ENCODE data around the gene SSR1.
"Not testable (repeated sequence)": the region's sequence is repeated elsewhere in the genome, so short reads cannot be mapped to it uniquely, and the experiment has no call there.

SSR1 gene

GRCh38 chr6:7282097-7282906 is 30.7 kb downstream of the SSR1 start:
- DNase-seq (ENCODE audit: low read depth, low spot score) = no peak

DNA sequence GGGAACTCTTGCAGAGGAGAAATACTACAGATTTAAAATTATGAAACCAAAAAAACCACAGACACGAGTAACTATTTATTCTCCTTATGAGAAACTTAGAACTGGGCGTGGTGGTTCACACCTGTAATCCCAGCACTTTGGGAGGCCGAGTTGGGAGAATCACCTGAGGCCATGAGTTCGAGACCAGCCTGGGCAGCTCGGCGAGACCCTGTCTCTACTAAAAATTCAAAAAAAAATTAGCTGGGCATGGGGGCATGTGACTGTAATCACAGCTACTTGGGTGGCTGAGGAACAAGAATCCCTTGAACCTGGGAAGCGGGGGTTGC is 36.8 kb downstream of the SSR1 start:
- DNase-seq (ENCODE audit: low read depth, low spot score) = no peak

- not testable (repeated sequence) for DNase-seq (ENCODE audit: low read depth, low spot score)
Observed at GRCh38 chr6:7274525-7274924, 38.5 kb downstream of the SSR1 start.

DNA sequence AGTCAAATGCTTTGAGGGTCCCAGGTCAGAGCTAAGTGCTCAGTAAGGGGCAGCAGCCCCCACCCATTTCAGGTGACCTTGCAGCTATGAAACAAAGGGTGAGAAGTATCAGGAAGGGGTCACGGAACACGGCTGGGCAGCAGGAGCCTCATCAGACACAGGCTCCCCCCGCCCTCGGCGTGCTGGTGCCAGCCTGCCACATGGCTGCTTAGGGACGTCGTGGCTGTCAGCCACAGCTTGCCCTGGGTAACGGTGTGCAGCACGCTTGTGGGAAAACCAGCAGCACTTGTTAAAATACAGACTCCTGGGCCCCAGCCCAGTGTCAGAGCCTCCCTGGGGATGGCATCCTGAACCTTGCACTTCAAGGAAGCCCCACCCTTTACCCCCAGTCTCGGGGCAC is 39.3 kb downstream of the SSR1 start:
- DNase-seq (ENCODE audit: low read depth, low spot score) = no peak

- no peak for DNase-seq (ENCODE audit: low read depth, low spot score)
Observed at GRCh38 chr6:7271205-7271534, 41.8 kb downstream of the SSR1 start.

DNA sequence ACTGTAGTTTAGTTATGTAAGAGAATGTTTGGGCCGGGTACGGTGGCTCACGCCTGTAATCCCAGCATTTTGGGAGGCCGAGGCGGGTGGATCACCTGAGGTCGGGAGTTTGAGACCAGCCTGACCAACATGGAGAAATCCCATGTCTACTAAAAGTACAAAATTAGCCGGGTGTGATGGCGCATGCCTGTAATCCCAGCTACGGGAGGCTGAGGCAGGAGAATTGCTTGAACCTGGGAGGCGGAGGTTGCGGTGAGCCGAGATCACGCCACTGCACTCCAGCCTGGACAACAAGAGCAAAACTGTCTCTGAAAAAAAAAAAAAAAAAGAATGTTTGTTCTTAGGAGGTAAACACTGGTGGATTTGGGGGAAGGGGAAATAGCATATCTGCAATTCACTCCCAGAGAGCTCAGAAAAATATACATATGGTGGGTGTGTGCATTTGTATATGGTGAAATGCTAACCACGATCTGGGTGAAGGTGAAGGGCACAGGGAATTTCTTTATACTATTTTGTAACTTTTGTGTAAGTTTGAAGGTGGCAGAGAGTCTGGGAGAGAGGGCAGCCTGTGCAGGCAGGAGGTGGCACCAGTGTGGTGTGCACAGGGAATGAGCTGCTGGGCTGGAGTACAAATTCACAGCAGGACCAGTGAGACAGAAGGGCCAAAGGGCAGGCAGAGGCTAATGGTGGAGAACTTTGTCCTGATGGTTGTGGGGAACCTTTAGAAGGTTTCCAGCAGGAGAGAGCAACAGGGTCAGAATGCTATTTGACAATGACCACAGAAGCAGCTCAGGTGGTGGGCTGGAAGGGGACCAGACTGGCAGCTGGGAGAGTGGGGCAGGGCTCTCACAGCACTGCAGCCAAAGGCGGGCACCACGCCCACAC is 42.4 kb downstream of the SSR1 start:
- no peak for DNase-seq (ENCODE audit: low read depth, low spot score)

DNA sequence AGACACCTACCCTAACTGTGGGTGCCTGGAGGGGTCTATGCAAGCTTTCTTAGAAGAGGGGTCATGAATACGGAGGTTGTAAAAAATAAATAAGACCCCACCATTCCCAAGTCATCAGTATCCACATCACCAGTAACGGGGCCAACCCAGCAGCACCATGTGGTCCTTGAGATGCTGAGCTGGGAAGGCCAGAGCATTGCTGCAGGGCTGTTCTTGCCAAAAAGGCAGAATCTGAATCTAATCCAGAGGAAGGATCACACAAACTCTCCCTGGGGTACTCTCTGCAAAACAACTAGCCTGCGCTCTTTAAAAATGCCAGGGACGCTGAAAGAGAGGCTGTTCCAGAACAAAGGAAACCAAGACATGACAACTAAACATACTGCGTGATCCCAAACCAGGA is 43.2 kb downstream of the SSR1 start:
- no peak for DNase-seq (ENCODE audit: low read depth, low spot score)

GRCh38 chr6:7268816-7269555 is 44.0 kb downstream of the SSR1 start:
- no peak for DNase-seq (ENCODE audit: low read depth, low spot score)

- DNase-seq (ENCODE audit: low read depth, low spot score) = no peak
Observed at GRCh38 chr6:7268362-7268761, 44.6 kb downstream of the SSR1 start.

DNA sequence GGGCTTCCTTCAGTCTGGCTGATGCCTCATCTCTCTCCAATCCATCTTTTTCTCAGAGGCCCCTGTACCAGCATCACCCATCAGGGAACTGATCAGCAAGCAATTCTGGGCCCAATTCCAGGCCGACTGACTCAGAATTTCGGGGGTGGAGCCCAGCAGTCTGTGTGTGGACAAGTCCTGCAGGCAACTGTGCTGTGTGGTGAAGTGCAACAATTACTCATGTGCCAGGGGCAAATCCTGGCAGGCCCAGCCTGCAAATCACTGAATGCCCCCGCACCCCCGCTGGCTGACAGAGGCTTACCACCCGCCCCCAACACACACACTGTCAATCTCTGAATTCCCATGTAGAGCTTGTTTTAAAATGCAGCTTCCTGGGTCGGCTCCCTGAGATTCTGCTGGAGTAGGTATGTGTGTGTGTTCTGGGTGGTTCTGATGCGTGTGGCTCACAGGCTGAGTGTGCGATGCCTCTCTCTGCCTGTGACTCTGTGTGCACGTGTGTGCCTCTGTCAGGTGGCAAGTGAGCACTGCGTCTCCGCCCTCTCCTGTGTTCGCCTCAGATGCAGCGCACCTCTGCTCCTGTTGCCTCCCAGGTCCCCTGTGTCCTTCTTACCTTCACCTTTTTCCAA is 45.4 kb downstream of the SSR1 start:
- peak; percentile 77 for DNase-seq (ENCODE audit: low read depth, low spot score)

GRCh38 chr6:7267071-7267465 is 45.9 kb downstream of the SSR1 start:
- DNase-seq (ENCODE audit: low read depth, low spot score) = no peak

- DNase-seq (ENCODE audit: low read depth, low spot score) = not testable (repeated sequence)
Observed at GRCh38 chr6:7265385-7265726, 47.6 kb downstream of the SSR1 start.

- DNase-seq (ENCODE audit: low read depth, low spot score) = no peak
Observed at GRCh38 chr6:7264686-7265384, 48.2 kb downstream of the SSR1 start.

DNA sequence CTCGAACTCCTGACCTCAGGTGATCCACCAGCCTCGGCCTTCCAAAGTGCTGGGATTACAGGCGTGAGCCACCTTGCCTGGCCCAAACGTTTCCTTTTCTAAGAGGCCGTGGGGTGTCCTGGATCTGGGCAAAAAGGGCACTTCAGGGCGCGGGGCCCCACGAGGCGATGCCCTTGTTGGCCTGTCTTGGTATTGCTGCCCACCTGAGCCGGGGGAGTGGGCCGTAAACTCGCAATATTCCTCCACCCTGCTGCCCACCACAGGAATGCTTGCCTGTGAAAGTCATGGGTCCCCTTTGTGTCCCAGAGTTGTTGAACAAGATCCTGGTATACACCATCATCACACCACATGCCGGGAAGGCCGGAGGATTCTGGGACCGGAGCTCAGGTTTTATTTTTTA is 49.0 kb downstream of the SSR1 start:
- no peak for DNase-seq (ENCODE audit: low read depth, low spot score)

DNA sequence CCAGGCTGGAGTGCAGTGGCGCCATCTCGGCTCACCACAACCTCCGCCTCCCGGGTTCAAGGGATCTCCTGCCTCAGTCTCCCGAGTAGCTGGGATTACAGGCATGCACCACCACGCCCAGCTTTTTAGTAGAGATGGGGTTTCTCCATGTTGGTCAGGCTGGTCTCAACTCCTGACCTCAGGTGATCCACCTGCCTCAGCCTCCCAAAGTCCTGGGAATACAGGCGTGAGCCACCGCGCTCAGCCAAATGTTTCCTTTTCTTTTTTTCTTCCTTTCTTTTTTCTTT is 49.5 kb downstream of the SSR1 start:
- not testable (repeated sequence) for DNase-seq (ENCODE audit: low read depth, low spot score)

- no peak for DNase-seq (ENCODE audit: low read depth, low spot score)
Observed at GRCh38 chr6:7262746-7263518, 50.1 kb downstream of the SSR1 start.

DNA sequence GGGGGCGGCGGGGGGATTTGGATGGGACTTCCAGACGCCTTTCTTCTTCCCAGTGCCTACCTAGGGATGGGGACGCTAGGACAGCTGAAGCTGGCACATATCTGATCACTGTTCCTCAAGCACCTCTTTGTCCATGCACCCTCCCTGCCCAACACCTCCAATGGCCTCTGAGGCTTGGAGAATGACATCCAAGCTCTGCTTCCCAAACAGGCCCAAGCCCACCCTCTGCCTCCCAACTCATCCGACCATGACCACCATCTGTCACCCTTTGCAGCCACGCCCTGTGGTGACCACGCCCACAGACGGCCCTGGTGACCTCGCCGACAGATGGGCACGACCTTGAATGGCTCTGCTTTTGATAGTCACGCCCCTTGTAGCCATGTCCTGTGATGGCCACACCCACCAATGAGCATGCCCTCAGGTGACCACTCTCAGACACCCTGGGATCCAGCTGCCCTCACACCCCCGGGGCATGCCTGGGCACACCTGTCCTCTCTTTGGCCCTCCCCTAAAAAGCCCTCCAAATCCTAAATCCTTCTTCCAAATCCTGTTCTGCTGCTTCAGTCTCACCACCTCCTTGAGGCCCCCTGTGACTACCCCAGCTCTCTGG is 51.0 kb downstream of the SSR1 start:
- DNase-seq (ENCODE audit: low read depth, low spot score) = no peak

GRCh38 chr6:7261032-7261841 is 51.8 kb downstream of the SSR1 start:
- DNase-seq (ENCODE audit: low read depth, low spot score) = peak; percentile 25

GRCh38 chr6:7260291-7261031 is 52.5 kb downstream of the SSR1 start:
- no peak for DNase-seq (ENCODE audit: low read depth, low spot score)
